ENCODE data around the gene F2R. TPM values are rescaled to one million over a fixed set of nuclear protein-coding genes. Genes with fewer than 3 reads are reported as not detected.
A peak's percentile ranks its signal among the peaks of the same experiment; 100 is the strongest.

The F2R gene
- total and polyA plus RNA-seq, 10 of the 15 experiments (the other 5 are each of a cell fraction or from before 2014, with no cell fraction given) = 1.8 to 75.4 (median 8.0) TPM

DNA sequence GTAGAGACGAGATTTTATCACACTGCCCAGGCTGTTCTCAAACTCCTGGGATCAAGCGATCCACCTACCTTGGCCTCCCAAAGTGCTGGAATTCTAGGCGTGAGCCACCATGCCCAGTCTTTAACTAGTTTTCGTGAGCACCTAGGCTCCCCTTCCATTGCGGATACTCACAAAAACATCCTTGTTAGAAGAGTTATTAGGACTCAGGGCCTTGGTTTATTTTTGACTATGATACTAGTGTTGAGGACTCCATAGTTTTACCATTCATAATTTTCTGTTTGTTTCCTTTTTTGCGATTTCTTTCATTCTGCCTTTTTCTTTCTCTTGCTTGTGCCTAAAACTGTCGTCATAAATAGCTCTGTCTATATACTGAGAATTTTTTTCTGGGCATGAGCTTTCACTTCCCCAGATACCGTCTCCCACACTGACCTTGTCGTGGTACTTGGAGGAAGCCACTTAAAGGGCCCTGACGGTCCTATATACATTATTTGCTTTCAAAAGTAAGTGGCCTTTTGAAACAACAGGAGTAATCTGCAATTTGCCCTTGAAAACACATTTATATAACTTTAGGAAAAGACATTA, 5.2 kb downstream of the F2R start (continued):
- TF ChIP-seq, protein P1, sequence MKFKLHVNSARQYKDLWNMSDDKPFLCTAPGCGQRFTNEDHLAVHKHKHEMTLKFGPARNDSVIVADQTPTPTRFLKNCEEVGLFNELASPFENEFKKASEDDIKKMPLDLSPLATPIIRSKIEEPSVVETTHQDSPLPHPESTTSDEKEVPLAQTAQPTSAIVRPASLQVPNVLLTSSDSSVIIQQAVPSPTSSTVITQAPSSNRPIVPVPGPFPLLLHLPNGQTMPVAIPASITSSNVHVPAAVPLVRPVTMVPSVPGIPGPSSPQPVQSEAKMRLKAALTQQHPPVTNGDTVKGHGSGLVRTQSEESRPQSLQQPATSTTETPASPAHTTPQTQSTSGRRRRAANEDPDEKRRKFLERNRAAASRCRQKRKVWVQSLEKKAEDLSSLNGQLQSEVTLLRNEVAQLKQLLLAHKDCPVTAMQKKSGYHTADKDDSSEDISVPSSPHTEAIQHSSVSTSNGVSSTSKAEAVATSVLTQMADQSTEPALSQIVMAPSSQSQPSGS (IDR thresholded peaks at IDR 0.05; ENCODE audit: low read length) = peak; percentile 67
- peak; percentile 43; the same call in 1 of the 2 replicates for TF ChIP-seq MTA3 (IDR thresholded peaks at IDR 0.05; ENCODE audit: borderline replicate concordance, low read length)
- peak; percentile 81 for TF ChIP-seq IKZF1 (conservative IDR thresholded peaks at IDR 0.05)
- TF ChIP-seq BMI1 (IDR thresholded peaks at IDR 0.05; ENCODE audit: borderline replicate concordance) = no peak; the same call in 1 of the 2 replicates
- peak; percentile 96 for TF ChIP-seq SPI1 (IDR thresholded peaks at IDR 0.05; ENCODE audit: borderline replicate concordance, insufficient read depth, low read depth, low read length)
- TF ChIP-seq, protein P2, sequence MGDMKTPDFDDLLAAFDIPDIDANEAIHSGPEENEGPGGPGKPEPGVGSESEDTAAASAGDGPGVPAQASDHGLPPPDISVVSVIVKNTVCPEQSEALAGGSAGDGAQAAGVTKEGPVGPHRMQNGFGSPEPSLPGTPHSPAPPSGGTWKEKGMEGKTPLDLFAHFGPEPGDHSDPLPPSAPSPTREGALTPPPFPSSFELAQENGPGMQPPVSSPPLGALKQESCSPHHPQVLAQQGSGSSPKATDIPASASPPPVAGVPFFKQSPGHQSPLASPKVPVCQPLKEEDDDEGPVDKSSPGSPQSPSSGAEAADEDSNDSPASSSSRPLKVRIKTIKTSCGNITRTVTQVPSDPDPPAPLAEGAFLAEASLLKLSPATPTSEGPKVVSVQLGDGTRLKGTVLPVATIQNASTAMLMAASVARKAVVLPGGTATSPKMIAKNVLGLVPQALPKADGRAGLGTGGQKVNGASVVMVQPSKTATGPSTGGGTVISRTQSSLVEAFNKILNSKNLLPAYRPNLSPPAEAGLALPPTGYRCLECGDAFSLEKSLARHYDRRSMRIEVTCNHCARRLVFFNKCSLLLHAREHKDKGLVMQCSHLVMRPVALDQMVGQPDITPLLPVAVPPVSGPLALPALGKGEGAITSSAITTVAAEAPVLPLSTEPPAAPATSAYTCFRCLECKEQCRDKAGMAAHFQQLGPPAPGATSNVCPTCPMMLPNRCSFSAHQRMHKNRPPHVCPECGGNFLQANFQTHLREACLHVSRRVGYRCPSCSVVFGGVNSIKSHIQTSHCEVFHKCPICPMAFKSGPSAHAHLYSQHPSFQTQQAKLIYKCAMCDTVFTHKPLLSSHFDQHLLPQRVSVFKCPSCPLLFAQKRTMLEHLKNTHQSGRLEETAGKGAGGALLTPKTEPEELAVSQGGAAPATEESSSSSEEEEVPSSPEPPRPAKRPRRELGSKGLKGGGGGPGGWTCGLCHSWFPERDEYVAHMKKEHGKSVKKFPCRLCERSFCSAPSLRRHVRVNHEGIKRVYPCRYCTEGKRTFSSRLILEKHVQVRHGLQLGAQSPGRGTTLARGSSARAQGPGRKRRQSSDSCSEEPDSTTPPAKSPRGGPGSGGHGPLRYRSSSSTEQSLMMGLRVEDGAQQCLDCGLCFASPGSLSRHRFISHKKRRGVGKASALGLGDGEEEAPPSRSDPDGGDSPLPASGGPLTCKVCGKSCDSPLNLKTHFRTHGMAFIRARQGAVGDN (IDR thresholded peaks at IDR 0.05) = peak; percentile 32; the same call in 1 of the 2 replicates
- TF ChIP-seq BCL11A (IDR thresholded peaks at IDR 0.05; ENCODE audit: low read depth, low read length) = peak; percentile 85
- peak; percentile 70; the same call in 1 of the 2 replicates for TF ChIP-seq ESRRA (IDR thresholded peaks at IDR 0.05; ENCODE audit: low read length)
